ENCODE data around the gene PAPPA. TPM values are rescaled to one million over a fixed set of nuclear protein-coding genes. Genes with fewer than 3 reads are reported as not detected.

The PAPPA gene
- total RNA-seq, 2 experiments from 2014 or later = not detected

GRCh38 chr9:116208417-116209232 lies 55.0 kb downstream of the PAPPA start:
- H3K4me3 Mint-ChIP-seq = no peak overlapping the region
- ATAC-seq (no peak), DNase-seq (no peak)
- no peaks in the 10 kb centered on the region for H3K9me3 Mint-ChIP-seq
- intact Hi-C loops (cut with micrococcal nuclease) = no loop called here
- POLR2A ChIA-PET = no interaction called here
- no peak for TF ChIP-seq CTCF (IDR thresholded peaks at IDR 0.05)
- no peaks in the 10 kb centered on the region for H3K36me3 Mint-ChIP-seq (ENCODE audit: low read depth)
- CTCF ChIA-PET = no interaction called here
- no peaks in the 10 kb centered on the region for H3K4me1 Mint-ChIP-seq (ENCODE audit: low read depth)
- H3K27ac Mint-ChIP-seq = no peak overlapping the region
- H3K27me3 Mint-ChIP-seq = peaks cover 3% of the 10 kb centered on the region

- Mint-ChIP-seq H3K36me3 (ENCODE audit: low read depth) (no peaks in the 10 kb centered on the region), H3K4me3 (no peak overlapping the region), H3K27me3 (peaks cover 3% of the 10 kb centered on the region), H3K4me1 (ENCODE audit: low read depth) (no peaks in the 10 kb centered on the region), H3K9me3 (no peaks in the 10 kb centered on the region), H3K27ac (no peak overlapping the region)
- CTCF ChIA-PET = no interaction called here
- no peak for TF ChIP-seq CTCF (IDR thresholded peaks at IDR 0.05)
- ATAC-seq (no peak), DNase-seq (no peak)
- intact Hi-C loops (cut with micrococcal nuclease) = no loop called here
- POLR2A ChIA-PET = no interaction called here
These were observed 56.0 kb downstream of the PAPPA start for GRCh38 chr9:116209414-116210116.

- Mint-ChIP-seq H3K4me3 (no peak overlapping the region), H3K4me1 (ENCODE audit: low read depth) (no peaks in the 10 kb centered on the region), H3K36me3 (ENCODE audit: low read depth) (no peaks in the 10 kb centered on the region), H3K9me3 (peaks cover 2% of the 10 kb centered on the region), H3K27me3 (peaks cover 3% of the 10 kb centered on the region), H3K27ac (no peak overlapping the region)
- TF ChIP-seq CTCF (IDR thresholded peaks at IDR 0.05) = no peak
- DNase-seq (no peak), ATAC-seq (no peak)
- intact Hi-C loops (cut with micrococcal nuclease) = no loop called here
- CTCF ChIA-PET = no interaction called here
- POLR2A ChIA-PET = no interaction called here
These were observed 59.5 kb downstream of the PAPPA start for GRCh38 chr9:116212986-116213692.

GRCh38 chr9:116213693-116214047 lies 60.1 kb downstream of the PAPPA start:
- no peak for DNase-seq
- Mint-ChIP-seq H3K36me3 (ENCODE audit: low read depth) (no peaks in the 10 kb centered on the region), H3K9me3 (peaks cover 2% of the 10 kb centered on the region), H3K27me3 (peaks cover 3% of the 10 kb centered on the region), H3K4me1 (ENCODE audit: low read depth) (no peaks in the 10 kb centered on the region), H3K4me3 (no peak overlapping the region), H3K27ac (no peak overlapping the region)
- TF ChIP-seq CTCF (IDR thresholded peaks at IDR 0.05) = no peak
- POLR2A ChIA-PET = no interaction called here
- intact Hi-C loops (cut with micrococcal nuclease) = no loop called here
- CTCF ChIA-PET = no interaction called here
- no peak for ATAC-seq

- no peak for ATAC-seq
- Mint-ChIP-seq H3K27me3 (peaks cover 4% of the 10 kb centered on the region), H3K36me3 (ENCODE audit: low read depth) (no peaks in the 10 kb centered on the region), H3K4me1 (ENCODE audit: low read depth) (no peaks in the 10 kb centered on the region), H3K27ac (no peak overlapping the region), H3K4me3 (no peak overlapping the region), H3K9me3 (peaks cover 5% of the 10 kb centered on the region)
- no peak for DNase-seq
- ChIA-PET CTCF (no interaction called here), POLR2A (no interaction called here)
- intact Hi-C loops (cut with micrococcal nuclease) = no loop called here
- TF ChIP-seq CTCF (IDR thresholded peaks at IDR 0.05) = no peak
These were observed 64.8 kb downstream of the PAPPA start for GRCh38 chr9:116218399-116218798.
